ENCODE results near the gene HOXB2.
"Not testable (repeated sequence)": the region's sequence is repeated elsewhere in the genome, so short reads cannot be mapped to it uniquely, and the experiment has no call there.

Gene HOXB2

GRCh38 chr17:48541036-48541576 lies 3.8 kb downstream of the HOXB2 start:
- DNase-seq (ENCODE audit: low read depth, low spot score) = peak; percentile 54

GRCh38 chr17:48540213-48540612 lies 4.7 kb downstream of the HOXB2 start:
- no peak for DNase-seq (ENCODE audit: low read depth, low spot score)

GRCh38 chr17:48539177-48539576 lies 5.7 kb downstream of the HOXB2 start:
- no peak for DNase-seq (ENCODE audit: low read depth, low spot score)

DNA sequence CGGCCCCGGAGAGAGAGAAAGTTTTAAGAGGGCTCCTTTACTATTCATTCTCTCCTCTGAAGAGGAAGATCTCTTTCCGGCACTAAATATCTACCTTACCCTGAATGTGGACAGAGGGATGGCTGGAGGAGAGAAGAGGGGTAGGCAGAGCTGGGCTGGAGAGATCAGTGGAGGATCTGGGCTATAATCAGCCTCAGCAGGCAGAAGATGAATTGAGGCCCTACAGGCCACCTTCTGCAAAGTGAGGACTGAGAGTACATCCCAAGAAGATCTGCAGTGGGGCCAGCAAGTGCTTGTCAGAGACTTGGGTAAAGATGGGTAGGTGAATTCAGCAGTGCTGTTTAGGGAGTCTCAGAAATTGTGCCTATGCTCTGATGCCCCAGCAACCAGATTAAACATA lies 7.6 kb downstream of the HOXB2 start:
- DNase-seq (ENCODE audit: low read depth, low spot score) = no peak

DNA sequence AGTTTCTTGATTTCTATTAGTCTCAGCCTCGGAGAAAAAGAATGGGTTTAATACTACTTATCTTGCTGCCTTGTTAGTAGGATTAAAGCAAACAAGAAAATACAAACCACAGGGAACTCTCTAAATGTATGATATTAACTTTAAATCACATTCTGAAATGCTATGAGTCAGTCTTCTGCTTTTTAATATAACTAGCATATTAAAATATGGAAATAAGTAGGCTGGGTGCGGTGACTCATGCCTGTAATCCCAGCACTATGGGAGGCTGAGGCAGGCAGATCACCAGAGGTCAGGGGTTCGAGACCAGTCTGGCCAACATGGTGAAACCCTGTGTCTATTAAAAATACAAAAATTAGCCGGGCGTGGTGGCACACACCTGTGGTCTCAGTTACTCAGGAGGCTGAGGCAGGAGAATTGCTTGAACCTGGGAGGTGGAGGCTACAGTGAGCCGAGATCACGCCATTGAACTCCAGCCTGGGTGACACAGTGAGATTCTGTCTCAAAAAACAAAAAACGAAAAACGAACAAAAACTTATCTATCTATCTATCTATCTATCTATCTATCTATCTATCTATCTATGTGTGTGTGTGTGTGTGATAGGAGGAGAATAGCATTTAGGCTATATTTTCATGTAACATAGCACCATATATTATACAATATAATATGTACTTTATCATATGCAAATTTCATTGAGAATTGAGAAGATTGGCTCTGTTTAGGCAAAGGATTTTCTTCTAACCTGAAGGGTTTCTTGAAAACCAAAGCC lies 8.9 kb downstream of the HOXB2 start:
- not testable (repeated sequence) for DNase-seq (ENCODE audit: low read depth, low spot score)

- DNase-seq (ENCODE audit: low read depth, low spot score) = peak; percentile 60
These were observed 12.6 kb downstream of the HOXB2 start for GRCh38 chr17:48532261-48532660.

DNA sequence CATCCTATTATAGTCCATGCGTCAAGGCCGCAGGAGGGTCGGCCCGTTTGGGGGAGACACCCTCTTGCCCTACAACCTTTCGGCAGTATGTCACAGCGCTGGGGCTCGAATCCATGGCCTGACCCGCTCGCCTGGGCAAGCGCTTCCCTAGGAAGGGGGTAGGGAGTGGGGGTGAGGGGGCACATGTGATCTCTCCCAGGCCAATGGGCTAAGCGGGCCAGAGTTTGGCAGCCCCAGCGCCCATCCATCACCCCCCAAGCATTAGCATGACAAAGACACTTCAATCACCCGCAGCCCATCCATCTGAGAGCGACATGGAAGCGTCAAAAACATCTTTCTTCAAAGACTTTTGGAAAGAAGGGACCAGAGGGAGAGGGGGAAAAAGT lies 14.0 kb downstream of the HOXB2 start, which contains the start of gene HOXB1:
TSS of gene HOXB1 (minus strand) at position 125 of the 386 bp plus-strand sequence. CDS start at position 18, 107 bp downstream.
- DNase-seq (ENCODE audit: low read depth, low spot score) = peak; percentile 95

- DNase-seq (ENCODE audit: low read depth, low spot score) = no peak
These were observed 14.6 kb downstream of the HOXB2 start for GRCh38 chr17:48530208-48530886.

- DNase-seq (ENCODE audit: low read depth, low spot score) = peak; percentile 84
These were observed 15.3 kb downstream of the HOXB2 start for GRCh38 chr17:48529683-48530009.

- DNase-seq (ENCODE audit: low read depth, low spot score) = peak; percentile 85
These were observed 15.8 kb downstream of the HOXB2 start for GRCh38 chr17:48528936-48529682.

DNA sequence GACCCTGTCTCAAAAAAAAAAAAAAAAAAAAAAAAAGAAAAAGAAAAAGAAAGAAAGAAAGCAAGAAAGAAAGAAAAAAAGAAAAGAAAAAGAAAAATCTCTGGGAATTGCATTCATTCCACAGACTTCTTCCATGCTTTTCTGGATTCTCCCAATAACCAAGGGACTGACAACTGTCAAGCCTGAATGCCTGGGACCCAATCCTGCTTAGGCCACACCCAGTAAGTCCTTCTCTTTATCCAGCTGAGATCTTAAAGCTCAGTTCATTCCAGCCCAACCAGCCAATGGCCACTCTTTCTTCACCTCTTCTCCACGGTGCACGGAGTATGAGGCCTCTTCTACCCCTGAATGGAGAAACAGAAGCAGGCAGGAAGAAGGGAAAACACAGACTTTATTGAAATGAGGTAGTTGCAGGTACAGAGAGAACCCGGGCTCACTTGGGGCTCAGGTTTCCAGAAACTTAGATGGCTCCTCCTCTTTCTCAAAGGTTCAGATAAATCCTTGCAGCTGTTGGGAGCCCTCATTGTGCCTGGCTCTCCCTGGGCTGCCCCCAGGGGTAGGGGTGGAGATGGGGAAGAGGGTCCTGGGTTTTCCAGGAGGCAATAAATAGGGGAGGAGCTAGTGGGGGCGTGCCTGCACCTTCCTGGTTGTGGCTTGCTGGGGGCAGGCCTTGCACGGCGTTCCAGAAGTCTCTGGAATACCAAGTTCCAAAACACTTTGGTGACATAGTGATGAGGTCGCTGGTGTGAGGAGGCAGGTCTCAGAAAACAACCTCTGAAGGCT lies 16.6 kb downstream of the HOXB2 start:
- DNase-seq (ENCODE audit: low read depth, low spot score) = peak; percentile 94

- DNase-seq (ENCODE audit: low read depth, low spot score) = peak; percentile 62
These were observed 17.4 kb downstream of the HOXB2 start for GRCh38 chr17:48527547-48527932.

DNA sequence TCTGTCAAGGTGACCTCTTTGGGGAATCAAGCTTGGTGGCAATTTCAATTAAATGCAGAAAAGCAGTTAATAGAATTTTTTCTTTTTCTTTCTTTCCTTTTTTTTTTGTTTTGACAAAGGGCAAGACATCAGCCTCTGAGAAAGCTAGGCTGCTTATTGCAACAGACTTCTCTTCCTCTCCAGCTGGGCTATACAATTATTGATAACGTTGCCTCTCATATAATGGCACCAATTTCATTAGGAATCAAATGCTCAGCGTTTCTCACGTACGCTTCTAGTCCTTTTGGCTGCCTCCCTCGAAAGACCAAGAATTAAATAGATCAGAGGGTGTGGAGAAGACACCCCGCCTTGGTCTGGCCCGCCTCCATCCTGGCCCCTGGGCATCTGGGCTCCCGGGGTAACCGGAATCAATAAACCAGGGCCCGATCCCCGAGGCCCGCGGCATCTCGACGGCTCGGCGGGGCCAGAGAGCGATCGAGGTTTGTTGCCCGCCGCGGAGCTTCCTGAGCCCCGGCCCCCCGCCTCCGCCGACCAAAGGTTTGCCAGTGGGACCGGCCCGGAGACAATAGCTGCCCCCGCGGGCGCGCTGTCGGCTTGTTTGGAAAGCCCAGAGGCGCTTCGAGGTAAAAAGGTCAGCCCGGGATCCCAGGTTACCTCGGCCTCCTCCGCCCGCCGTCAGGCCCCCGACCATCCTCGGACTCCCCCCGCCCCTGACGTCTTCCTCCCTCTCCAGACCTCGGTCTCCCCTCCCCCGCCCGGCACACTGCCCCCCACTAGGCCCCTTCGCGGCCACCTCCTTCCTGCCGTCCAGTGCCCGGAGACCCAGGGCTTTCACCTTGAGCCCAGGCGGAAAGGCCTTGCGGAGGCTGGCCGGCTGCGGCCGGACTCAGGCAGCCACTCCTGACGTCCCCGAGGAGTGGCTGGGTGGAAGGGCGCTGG lies 18.0 kb downstream of the HOXB2 start:
- peak; percentile 86 for DNase-seq (ENCODE audit: low read depth, low spot score)

GRCh38 chr17:48523010-48523409 lies 21.9 kb downstream of the HOXB2 start:
- no peak for DNase-seq (ENCODE audit: low read depth, low spot score)

GRCh38 chr17:48522031-48522653 lies 22.8 kb downstream of the HOXB2 start:
- peak; percentile 92 for DNase-seq (ENCODE audit: low read depth, low spot score)

GRCh38 chr17:48520631-48521079 lies 24.3 kb downstream of the HOXB2 start:
- DNase-seq (ENCODE audit: low read depth, low spot score) = peak; percentile 81

DNA sequence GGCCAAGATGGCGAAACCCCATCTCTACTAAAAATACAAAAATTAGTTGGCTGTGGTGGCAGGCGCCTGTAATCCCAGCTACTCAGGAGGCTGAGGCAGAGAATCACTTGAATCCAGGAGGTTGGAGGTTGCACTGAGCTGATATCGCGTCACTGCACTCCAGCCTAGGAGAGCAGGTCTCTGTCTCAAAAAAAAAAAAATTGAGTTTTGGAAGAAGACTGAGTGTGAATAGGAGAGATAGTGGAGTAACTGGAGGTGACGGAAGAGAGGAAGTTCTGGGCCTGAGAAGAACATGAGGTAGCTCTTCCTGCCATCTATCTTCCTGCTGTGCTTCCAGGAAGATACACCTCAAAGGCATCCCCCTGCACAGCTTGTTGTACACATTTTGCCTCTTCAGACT lies 25.5 kb downstream of the HOXB2 start:
- DNase-seq (ENCODE audit: low read depth, low spot score) = no peak

GRCh38 chr17:48517478-48517877 lies 27.4 kb downstream of the HOXB2 start:
- DNase-seq (ENCODE audit: low read depth, low spot score) = no peak

All from ELF-1 (cell line).